ENCODE data around the gene DICER1.

GRCh38 chr14:95102680-95103044 lies 54.7 kb downstream of the DICER1 start:
- no peak for TF ChIP-seq CTCF (IDR thresholded peaks at IDR 0.05; ENCODE audit: low read length)
- no peak for TF ChIP-seq EZH2phosphoT487 (IDR thresholded peaks at IDR 0.05; ENCODE audit: low read length)

All from MM.1S (cell line).